Memory B cell (primary cell): ENCODE data around the gene TLK1.

Source experiments
- ATAC-seq: fragments of 150-1000 bp; cut with Tn5 transposase; 2 replicates; pipeline ENCODE4 v1.10.0; 2021; ENCODE audit warnings: low read depth, mild to moderate bottlenecking, moderate library complexity
- DNase-seq, 2 donors: peaks; one replicate each; pipeline ENCODE4 v3.0.0; 2022; ENCODE audit warnings: low spot score in 2 of 2
- H3K27ac Mint-ChIP-seq: one replicate; pipeline ENCODE4 v1.8.0; 2022; ENCODE audit warnings: mild to moderate bottlenecking, moderate library complexity, mixed read lengths
- H3K27me3 Mint-ChIP-seq: one replicate; pipeline ENCODE4 v1.8.0; 2022; ENCODE audit warnings: mixed read lengths
- H3K36me3 Mint-ChIP-seq: one replicate; pipeline ENCODE4 v1.8.0; 2022; ENCODE audit warnings: mild to moderate bottlenecking, mixed read lengths
- H3K4me1 Mint-ChIP-seq: one replicate; pipeline ENCODE4 v1.8.0; 2022; ENCODE audit warnings: mixed read lengths
- H3K4me3 Mint-ChIP-seq: one replicate; pipeline ENCODE4 v1.8.0; 2022; ENCODE audit warnings: mild to moderate bottlenecking, moderate library complexity, mixed read lengths
- H3K9me3 Mint-ChIP-seq: one replicate; pipeline ENCODE4 v1.8.0; 2022; ENCODE audit warnings: mixed read lengths

The TLK1 gene

DNA sequence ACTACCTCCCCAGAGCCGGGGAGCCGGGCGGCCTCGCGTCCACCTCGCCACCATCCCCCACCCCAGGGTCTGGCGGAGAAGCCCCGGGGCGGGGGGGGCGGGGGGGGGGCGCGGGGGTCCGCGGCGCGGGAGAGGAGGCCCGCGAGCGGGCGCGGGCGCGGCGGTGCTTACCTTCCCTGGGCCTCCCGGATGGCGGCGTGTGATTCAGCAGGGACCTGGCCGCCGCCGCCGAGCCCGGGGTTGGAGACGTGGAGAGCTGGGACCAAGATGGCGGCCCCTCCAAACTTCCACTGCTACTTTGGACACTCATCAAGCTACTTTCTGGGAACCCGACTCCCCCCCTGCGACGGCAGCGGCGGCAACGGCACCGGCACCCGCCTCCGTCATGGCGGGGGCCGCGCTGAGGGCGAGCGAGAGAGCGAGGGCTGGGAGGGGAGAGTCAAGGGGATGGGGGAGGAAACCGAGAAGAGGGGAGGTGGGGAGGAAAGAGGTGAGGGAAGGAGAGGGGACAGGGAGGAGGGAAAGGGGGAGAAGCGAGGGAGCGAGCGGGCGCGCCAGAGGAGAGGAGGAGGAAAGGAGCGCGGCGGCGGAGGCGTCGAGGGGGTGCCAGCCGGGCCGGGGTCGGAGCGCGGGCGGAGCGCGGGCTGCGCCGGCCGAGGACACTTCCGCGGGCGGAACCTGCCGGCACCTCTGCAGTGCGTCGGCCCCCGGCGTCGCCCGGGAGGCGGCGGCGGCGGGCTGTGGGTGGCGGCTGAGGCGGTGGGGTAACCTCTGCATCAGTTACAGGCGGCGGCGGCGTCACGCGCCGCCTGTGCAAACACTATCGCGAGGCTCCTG lies at the start of gene TLK1:
TSS of gene TLK1 (minus strand) at position 775 of the 837 bp plus-strand sequence. CDS start at position 310, 465 bp downstream.
- Mint-ChIP-seq H3K27ac (peak within 1 kb of the TSS; percentile 98), H3K4me1 (peaks cover 33% of the 10 kb centered on the region), H3K4me3 (peak within 1 kb of the TSS; percentile 100), H3K36me3 (peaks cover 4% of the 10 kb centered on the region), H3K27me3 (no peaks in the 10 kb centered on the region), H3K9me3 (no peaks in the 10 kb centered on the region)
- DNase-seq (peak; percentile 71 to 74), ATAC-seq (peak; percentile 70)

DNA sequence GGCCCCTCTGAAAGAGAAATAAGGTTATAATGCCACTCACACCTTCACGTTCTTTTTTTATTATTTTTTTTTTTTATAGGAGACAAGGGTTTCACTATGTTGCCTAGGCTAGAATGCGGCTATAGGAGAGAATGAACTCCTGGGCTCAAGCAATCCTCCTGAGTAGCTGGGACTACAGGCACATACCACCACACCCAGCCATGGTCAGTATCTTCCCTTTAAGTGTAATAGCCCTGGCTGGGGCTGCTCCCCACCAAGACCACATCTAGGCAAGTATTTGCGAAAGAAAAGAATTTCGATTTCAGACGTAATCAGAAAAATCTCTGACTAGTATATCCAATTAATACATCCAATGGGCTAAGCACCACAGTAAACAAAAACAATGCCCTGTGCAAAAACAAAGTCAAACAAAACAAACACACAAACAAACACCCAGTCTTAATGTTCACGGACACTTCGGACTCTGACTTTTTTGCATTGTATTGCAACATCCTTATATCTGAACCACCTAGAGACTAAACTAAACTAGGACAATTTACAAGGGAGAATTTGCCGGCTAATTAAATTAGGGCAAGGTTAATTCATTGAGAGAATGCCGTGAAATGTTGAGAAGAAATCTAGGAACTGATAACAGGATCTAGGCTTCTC lies 49.6 kb upstream of the TLK1 start:
- Mint-ChIP-seq H3K4me3 (peak overlapping the region; percentile 62), H3K27ac (peak overlapping the region; percentile 80)
- no peak for ATAC-seq

DNA sequence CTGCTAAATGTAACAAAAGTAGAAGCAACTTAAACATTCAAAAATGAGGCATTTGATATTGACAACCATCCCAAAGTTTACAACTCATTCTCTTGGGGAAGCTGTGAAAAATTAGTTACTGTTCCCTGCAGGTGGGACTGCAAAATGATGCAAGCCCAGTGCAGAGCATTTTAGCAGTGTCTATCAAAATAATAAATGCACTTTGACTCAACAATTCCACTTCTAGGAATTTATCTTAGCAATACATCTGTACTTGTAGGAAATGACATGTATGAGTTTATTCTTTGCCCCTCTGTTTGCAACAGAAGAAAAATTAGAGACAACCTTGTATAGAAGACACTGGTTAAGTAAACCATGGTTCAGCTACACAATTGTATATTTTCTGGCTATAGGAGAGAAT lies 48.0 kb upstream of the TLK1 start:
- peaks cover 2% of the 10 kb centered on the region for H3K9me3 Mint-ChIP-seq
- no peaks in the 10 kb centered on the region for H3K27me3 Mint-ChIP-seq
- peaks cover 7% of the 10 kb centered on the region for H3K36me3 Mint-ChIP-seq
- H3K27ac Mint-ChIP-seq: no peak overlapping the region
- H3K4me3 Mint-ChIP-seq: no peak overlapping the region
- no peak for ATAC-seq
- H3K4me1 Mint-ChIP-seq: peaks cover 15% of the 10 kb centered on the region
- no peak for DNase-seq

More for the DNA sequence above, 49.6 kb upstream of the TLK1 start:
- DNase-seq: no peak
- H3K36me3 Mint-ChIP-seq: peaks cover 7% of the 10 kb centered on the region
- no peaks in the 10 kb centered on the region for H3K27me3 Mint-ChIP-seq
- H3K9me3 Mint-ChIP-seq: peaks cover 2% of the 10 kb centered on the region
- H3K4me1 Mint-ChIP-seq: peaks cover 15% of the 10 kb centered on the region

DNA sequence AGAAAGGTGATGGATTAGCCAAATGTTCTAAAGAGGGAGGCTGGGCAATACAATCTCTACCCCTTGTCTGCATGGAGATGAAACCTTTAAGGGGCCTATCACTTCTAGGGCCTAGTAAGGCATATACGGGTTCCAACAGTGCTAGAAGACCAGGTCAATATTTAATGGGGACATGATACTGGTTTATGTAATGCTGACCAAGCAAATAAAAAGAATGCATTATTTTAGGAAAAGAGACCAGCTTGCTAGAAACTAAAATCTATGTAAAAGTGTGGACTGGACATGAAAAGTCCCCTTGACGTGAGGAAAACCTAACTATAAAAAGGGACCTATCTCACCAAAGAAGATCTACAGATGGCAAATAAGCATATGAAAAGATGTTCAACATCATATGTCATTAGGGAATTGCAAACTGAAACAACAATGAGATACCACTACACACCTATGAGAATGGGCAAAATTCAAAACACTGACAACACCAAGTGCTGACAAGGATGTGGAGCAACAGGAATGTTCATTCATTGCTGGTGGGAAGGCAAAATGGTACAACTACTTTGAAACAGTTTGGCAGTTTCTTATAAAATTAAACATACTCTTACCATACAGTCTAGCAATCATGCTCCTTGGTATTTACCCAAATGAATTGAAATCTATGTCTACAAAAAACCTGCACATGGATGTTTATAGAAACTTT lies 45.9 kb upstream of the TLK1 start:
- Mint-ChIP-seq H3K9me3 (peaks cover 2% of the 10 kb centered on the region), H3K36me3 (peaks cover 7% of the 10 kb centered on the region), H3K4me1 (peaks cover 13% of the 10 kb centered on the region), H3K27me3 (no peaks in the 10 kb centered on the region), H3K27ac (no peak overlapping the region), H3K4me3 (no peak overlapping the region)
- ATAC-seq (no peak), DNase-seq (no peak)

DNA sequence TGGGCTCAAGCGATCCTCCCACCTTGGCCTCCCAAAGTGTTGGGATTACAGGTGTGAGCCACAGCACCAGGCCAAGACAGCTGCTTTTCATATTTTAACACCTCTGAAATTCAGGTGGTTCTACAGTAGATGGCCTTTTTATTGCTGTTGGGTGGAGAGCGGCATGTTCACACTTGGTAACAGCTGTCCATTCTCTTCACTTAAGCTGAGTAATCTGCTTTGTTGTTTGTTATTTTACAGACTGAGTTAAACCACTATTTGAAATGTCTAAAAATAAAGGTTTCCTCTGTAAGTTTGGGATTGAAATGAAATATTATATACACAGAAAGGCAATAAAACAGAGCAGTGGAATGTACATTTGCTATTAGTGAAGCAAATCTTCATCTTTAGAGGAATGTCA lies 44.9 kb upstream of the TLK1 start:
- peaks cover 7% of the 10 kb centered on the region for H3K36me3 Mint-ChIP-seq
- DNase-seq (no peak), ATAC-seq (no peak)
- H3K27ac Mint-ChIP-seq: no peak overlapping the region
- H3K27me3 Mint-ChIP-seq: no peaks in the 10 kb centered on the region
- no peak overlapping the region for H3K4me3 Mint-ChIP-seq
- H3K9me3 Mint-ChIP-seq: peaks cover 2% of the 10 kb centered on the region
- H3K4me1 Mint-ChIP-seq: peaks cover 8% of the 10 kb centered on the region

DNA sequence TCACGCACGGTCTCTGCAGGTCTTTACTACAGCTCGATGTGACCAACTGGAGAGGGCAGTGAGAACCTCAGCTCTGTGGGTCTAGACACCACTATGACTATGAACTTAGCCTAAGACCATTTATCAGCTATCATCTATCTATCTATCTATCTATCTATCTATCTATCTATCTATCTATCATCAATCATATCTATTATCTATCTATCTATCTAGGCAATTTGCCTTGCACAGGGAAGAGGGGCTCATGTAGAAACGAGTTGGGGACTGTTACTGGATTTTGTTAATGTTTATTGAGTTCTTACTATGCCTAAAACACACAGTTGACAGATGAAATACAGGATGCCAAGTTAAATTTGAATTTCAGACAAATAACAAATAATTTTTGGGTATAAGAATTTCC lies 41.1 kb upstream of the TLK1 start:
- ATAC-seq (no peak), DNase-seq (no peak)
- Mint-ChIP-seq H3K27me3 (no peaks in the 10 kb centered on the region), H3K9me3 (peaks cover 2% of the 10 kb centered on the region), H3K4me3 (no peak overlapping the region), H3K36me3 (peaks cover 7% of the 10 kb centered on the region), H3K27ac (no peak overlapping the region), H3K4me1 (no peaks in the 10 kb centered on the region)

DNA sequence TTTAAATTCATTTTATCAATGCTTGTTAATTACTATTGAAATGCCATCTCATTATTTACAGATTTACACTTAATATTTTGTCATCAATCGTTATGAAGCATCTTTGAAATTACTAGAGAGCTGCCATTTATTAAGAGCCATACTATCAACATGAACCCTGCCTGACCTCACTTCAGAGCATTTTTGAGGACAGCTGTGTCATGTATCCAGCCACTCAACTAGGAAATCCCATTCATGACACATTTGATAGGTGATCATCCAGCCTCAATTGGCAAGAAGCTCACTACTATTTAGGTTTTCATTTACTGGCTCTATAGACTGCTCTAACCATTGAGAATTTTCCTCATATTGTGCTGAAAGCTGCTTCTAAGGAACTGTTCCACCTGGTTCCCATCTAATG lies 40.6 kb upstream of the TLK1 start:
- no peaks in the 10 kb centered on the region for H3K27me3 Mint-ChIP-seq
- H3K4me1 Mint-ChIP-seq: no peaks in the 10 kb centered on the region
- ATAC-seq: no peak
- H3K4me3 Mint-ChIP-seq: no peak overlapping the region
- H3K36me3 Mint-ChIP-seq: peaks cover 3% of the 10 kb centered on the region
- H3K9me3 Mint-ChIP-seq: peaks cover 2% of the 10 kb centered on the region
- no peak for DNase-seq
- no peak overlapping the region for H3K27ac Mint-ChIP-seq

DNA sequence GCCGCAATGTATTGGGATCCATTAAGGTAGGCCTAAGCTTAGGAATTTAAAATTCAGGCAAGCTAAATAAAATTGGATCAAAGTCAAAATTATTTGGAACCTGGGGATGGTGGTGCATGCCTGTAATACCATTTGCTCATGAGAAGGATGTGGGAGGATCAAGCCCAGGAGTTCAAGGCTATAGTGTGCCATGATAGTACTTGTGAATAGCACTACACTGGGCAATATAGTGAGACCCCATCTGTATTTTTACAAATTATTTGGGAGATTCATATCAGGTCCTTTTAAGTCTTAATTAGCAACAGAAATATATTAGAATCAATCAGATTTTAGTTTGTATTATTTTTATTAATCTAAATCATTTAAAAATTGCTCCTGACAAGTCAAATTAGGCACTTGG lies 39.8 kb upstream of the TLK1 start:
- Mint-ChIP-seq H3K9me3 (no peaks in the 10 kb centered on the region), H3K4me1 (no peaks in the 10 kb centered on the region)

DNA sequence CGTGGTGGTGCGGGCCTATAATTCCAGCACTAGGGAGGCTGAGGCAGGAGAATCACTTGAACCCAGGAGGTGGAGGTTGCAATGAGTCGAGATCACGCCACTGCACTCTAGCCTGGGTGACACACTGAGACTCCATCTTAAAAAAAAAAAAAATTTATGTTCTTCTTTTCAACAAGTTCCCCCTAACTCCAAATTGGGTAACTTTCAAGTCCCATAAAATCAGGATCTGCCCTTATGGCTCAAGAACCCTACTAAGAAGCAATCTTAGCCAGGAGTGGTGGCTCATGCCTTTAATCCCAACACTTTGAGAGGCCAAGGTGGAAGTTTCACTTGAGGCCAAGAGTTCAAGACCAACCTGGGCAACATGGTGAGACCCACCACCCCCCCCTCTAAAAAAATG lies 30.3 kb upstream of the TLK1 start:
- no peaks in the 10 kb centered on the region for H3K9me3 Mint-ChIP-seq
- H3K27me3 Mint-ChIP-seq: no peaks in the 10 kb centered on the region
- no peaks in the 10 kb centered on the region for H3K4me1 Mint-ChIP-seq
- ATAC-seq (no peak), DNase-seq (no peak)
- peaks cover 2% of the 10 kb centered on the region for H3K36me3 Mint-ChIP-seq
- no peak overlapping the region for H3K4me3 Mint-ChIP-seq
- no peak overlapping the region for H3K27ac Mint-ChIP-seq

More for the DNA sequence above, 39.8 kb upstream of the TLK1 start:
- H3K27me3 Mint-ChIP-seq: no peaks in the 10 kb centered on the region
- DNase-seq (no peak), ATAC-seq (no peak)
- H3K27ac Mint-ChIP-seq: no peak overlapping the region
- H3K4me3 Mint-ChIP-seq: no peak overlapping the region
- H3K36me3 Mint-ChIP-seq: no peaks in the 10 kb centered on the region

DNA sequence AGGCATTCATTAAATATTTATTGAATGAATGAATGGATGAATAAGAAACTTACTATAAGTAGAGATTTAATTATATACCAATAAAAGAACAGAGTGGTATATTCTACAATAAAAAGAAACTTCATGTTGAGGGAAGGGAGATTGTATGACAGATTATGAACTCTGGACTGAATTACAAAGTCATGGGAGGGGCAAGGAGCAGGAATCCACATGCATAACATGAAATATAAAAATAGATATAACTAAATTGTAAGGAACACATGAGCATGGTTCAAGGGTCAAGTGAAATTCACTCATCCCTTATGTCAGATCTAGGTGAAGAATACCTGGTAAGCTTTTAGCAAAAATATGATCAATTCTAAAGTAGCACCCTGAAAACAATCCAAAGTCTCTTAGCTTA lies 27.1 kb upstream of the TLK1 start:
- no peaks in the 10 kb centered on the region for H3K36me3 Mint-ChIP-seq
- no peak for ATAC-seq
- H3K27me3 Mint-ChIP-seq: no peaks in the 10 kb centered on the region
- H3K27ac Mint-ChIP-seq: no peak overlapping the region
- no peak for DNase-seq
- H3K9me3 Mint-ChIP-seq: no peaks in the 10 kb centered on the region
- no peaks in the 10 kb centered on the region for H3K4me1 Mint-ChIP-seq
- H3K4me3 Mint-ChIP-seq: no peak overlapping the region

DNA sequence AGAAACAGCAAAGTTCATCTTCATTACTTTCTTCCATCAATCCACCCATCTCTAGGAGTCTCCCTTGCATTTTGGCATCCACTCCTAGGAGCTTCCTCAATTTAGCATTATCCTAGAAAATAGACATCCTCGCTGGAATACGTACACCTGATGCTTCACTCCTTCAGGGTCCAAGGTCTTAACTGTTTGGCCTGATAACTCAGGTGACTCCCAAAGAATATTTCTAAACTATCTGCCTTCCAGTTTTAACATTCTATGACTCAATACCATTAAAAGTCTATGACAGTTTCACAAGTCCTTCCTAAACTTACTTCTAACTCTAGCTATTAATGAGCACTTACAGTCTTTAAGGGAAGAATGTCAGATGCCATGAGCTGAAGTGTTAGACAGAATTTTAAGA lies 26.5 kb upstream of the TLK1 start:
- Mint-ChIP-seq H3K36me3 (no peaks in the 10 kb centered on the region), H3K4me3 (no peak overlapping the region), H3K27me3 (no peaks in the 10 kb centered on the region), H3K27ac (no peak overlapping the region), H3K9me3 (no peaks in the 10 kb centered on the region), H3K4me1 (peaks cover 2% of the 10 kb centered on the region)
- ATAC-seq: no peak
- no peak for DNase-seq

DNA sequence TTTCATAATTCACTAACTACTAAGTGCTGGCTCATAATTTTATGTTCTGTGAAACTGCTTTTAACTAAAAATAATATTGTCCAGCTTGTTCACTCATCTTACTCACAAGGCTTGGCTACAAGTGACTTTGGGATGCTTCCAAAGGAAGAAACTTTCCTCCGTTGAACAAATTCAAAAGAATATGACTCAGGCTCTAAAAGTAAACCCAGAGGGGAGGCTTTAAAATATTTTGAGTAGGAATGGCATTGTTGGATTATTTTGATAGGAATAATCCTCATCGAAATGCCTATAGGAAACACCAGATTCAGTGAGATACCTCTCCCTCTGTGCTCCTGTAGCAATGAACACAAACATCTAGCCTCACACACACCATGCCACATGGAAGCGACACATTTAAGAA lies 25.2 kb upstream of the TLK1 start:
- Mint-ChIP-seq H3K9me3 (no peaks in the 10 kb centered on the region), H3K36me3 (no peaks in the 10 kb centered on the region), H3K4me1 (peaks cover 11% of the 10 kb centered on the region), H3K27ac (no peak overlapping the region), H3K27me3 (no peaks in the 10 kb centered on the region), H3K4me3 (no peak overlapping the region)
- ATAC-seq: no peak
- no peak for DNase-seq

DNA sequence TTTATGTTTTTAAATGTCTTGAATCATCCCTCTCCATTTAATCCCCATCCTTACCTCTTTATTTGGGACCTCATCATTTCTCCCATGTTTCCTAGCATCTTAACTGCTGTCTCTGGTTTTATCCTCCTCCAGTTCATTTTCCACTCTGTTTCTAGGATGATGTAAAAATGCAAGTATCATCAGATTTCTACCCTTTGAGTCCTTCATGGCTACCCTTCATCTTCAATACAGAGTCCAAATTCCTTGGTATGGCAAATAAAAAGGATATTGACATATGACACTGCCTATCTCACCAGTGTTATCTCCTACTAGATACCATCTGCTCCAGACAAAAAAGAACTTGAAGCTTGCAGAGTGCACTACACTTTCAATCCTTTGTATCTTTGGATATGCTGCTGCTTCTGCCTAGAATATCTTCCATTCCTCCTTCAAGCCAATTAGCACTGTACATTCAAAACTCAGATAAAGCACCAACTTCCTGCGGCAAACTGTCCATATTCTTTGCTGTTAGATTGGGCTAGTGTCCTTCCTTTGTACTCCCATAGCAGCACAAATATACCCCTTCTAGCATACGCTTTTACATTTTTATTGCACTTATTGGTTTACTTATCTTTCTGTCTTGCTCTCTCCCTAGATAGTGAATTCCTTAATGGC lies 24.6 kb upstream of the TLK1 start:
- H3K4me1 Mint-ChIP-seq: peaks cover 13% of the 10 kb centered on the region
- H3K27me3 Mint-ChIP-seq: no peaks in the 10 kb centered on the region
- ATAC-seq (no peak), DNase-seq (no peak)
- H3K27ac Mint-ChIP-seq: no peak overlapping the region
- H3K36me3 Mint-ChIP-seq: no peaks in the 10 kb centered on the region
- no peak overlapping the region for H3K4me3 Mint-ChIP-seq
- no peaks in the 10 kb centered on the region for H3K9me3 Mint-ChIP-seq
